Measurements from ENCODE around the gene ELP5. TPM values are rescaled to one million over a fixed set of nuclear protein-coding genes. Genes with fewer than 3 reads are reported as not detected.

The ELP5 gene
- total and polyA plus RNA-seq, 2 experiments from 2014 or later = 30.6 to 49.6 TPM

DNA sequence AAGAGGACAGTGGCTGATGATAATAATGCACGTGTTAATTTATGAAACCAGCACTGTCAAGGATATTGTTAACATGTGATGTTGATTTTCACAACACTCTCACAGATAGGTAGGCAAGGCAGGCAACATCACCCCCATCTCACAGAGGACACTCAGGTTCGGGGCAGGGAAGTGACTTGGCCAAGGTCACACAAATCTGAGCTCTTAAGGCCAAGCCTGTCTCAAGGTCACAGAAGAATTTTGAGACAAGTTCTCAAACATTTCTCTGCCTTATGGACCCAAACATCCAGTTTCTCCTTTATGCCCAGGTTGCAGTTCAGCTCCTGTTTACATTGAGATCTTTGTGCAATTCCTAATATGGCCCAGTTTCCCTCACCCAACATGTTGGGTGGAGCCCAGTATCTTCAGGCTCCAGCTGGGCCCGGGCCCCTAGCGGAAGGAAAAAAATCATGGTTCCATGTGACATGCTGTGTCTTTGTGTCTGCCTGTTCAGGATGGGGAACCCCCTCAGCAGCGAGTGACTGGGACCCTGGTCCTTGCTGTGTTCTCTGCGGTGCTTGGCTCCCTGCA lies 30.8 kb downstream of the ELP5 start:
- Histone ChIP-seq H3K79me2 (no peaks in the 10 kb centered on the region), H3K4me2 (peak overlapping the region; percentile 86), H3K9me2 (replicated peaks; ENCODE audit: insufficient read depth) (no peaks in the 10 kb centered on the region), H3K9me3 (ENCODE audit: low read depth) (no peaks in the 10 kb centered on the region), H2AFZ (no peak overlapping the region), H3K27ac (no peak overlapping the region), H3K36me3 (replicated peaks; ENCODE audit: insufficient read depth, low read depth) (no peaks in the 10 kb centered on the region), H3K27me3 (peaks cover 4% of the 10 kb centered on the region), H4K20me1 (ENCODE audit: insufficient read depth, poor library complexity, severe bottlenecking) (no peaks in the 10 kb centered on the region), H3K4me3 (no peak overlapping the region), H3K4me1 (ENCODE audit: insufficient read depth) (peaks cover 13% of the 10 kb centered on the region)
- no peak for DNase-seq (ENCODE audit: low spot score)
- WGBS (ENCODE audit: low lambda C conversion rate, missing lambda C conversion rate) = 71% methylated on average over 6 of the region's 6 CpGs
- no peak for TF ChIP-seq EZH2 (IDR thresholded peaks at IDR 0.05; ENCODE audit: borderline replicate concordance)

DNA sequence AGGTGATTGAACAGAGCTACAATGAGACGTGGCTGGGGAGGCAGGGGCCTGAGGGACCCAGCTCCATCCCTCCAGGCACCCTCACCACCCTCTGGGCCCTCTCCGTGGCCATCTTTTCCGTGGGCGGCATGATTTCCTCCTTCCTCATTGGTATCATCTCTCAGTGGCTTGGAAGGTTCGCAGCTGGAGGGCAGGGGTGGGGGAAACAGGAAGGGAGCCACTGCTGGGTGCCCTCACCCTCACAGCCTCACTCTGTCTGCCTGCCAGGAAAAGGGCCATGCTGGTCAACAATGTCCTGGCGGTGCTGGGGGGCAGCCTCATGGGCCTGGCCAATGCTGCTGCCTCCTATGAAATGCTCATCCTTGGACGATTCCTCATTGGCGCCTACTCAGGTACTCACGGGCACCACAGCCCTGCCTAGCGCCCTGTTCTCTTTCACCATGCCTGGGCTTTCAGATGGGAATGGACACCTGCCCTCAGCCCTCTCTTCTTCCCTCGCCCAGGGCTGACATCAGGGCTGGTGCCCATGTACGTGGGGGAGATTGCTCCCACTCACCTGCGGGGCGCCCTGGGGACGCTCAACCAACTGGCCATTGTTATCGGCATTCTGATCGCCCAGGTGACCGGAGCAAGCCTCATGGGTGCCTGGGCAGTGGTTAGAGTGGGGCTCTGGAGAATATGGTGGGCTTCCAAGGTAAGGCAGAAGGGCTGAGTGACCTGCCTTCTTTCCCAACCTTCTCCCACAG lies 31.6 kb downstream of the ELP5 start:
- Histone ChIP-seq H3K4me3 (no peak overlapping the region), H3K9me2 (replicated peaks; ENCODE audit: insufficient read depth) (no peaks in the 10 kb centered on the region), H3K79me2 (no peaks in the 10 kb centered on the region), H3K27ac (no peak overlapping the region), H3K36me3 (replicated peaks; ENCODE audit: insufficient read depth, low read depth) (no peaks in the 10 kb centered on the region), H3K4me2 (no peak overlapping the region), H4K20me1 (ENCODE audit: insufficient read depth, poor library complexity, severe bottlenecking) (no peaks in the 10 kb centered on the region), H3K9me3 (ENCODE audit: low read depth) (no peaks in the 10 kb centered on the region), H3K4me1 (ENCODE audit: insufficient read depth) (peaks cover 13% of the 10 kb centered on the region), H3K27me3 (peaks cover 4% of the 10 kb centered on the region), H2AFZ (no peak overlapping the region)
- WGBS (ENCODE audit: low lambda C conversion rate, missing lambda C conversion rate) = 96% methylated on average over 17 of the region's 18 CpGs
- TF ChIP-seq, protein P1, sequence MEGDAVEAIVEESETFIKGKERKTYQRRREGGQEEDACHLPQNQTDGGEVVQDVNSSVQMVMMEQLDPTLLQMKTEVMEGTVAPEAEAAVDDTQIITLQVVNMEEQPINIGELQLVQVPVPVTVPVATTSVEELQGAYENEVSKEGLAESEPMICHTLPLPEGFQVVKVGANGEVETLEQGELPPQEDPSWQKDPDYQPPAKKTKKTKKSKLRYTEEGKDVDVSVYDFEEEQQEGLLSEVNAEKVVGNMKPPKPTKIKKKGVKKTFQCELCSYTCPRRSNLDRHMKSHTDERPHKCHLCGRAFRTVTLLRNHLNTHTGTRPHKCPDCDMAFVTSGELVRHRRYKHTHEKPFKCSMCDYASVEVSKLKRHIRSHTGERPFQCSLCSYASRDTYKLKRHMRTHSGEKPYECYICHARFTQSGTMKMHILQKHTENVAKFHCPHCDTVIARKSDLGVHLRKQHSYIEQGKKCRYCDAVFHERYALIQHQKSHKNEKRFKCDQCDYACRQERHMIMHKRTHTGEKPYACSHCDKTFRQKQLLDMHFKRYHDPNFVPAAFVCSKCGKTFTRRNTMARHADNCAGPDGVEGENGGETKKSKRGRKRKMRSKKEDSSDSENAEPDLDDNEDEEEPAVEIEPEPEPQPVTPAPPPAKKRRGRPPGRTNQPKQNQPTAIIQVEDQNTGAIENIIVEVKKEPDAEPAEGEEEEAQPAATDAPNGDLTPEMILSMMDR (IDR thresholded peaks at IDR 0.05; ENCODE audit: poor library complexity) = no peak
- TF ChIP-seq EZH2 (IDR thresholded peaks at IDR 0.05; ENCODE audit: borderline replicate concordance) (no peak), EZH2phosphoT487 (IDR thresholded peaks at IDR 0.05; ENCODE audit: low read depth, severe bottlenecking, unreplicated experiment) (no peak)
- DNase-seq (ENCODE audit: low spot score) = no peak

DNA sequence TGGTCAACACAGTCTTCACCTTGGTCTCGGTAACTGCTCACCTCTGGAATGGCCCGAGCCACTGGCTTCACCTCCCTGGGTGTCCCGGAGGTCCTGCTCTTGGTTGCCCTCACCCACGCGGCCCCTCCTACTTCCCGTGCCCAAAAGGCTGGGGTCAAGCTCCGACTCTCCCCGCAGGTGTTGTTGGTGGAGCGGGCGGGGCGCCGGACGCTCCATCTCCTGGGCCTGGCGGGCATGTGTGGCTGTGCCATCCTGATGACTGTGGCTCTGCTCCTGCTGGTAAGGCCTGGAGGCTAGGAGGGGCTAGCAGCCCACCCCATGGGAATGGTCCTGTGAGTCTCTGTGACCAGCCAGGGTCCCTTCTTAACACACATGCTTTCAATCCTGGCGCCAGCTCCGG lies 32.9 kb downstream of the ELP5 start:
- no peaks in the 10 kb centered on the region for H3K79me2 ChIP-seq
- TF ChIP-seq, protein P1 (IDR thresholded peaks at IDR 0.05; ENCODE audit: poor library complexity) = no peak
- TF ChIP-seq EZH2phosphoT487 (IDR thresholded peaks at IDR 0.05; ENCODE audit: low read depth, severe bottlenecking, unreplicated experiment) = no peak
- no peak for TF ChIP-seq EZH2 (IDR thresholded peaks at IDR 0.05; ENCODE audit: borderline replicate concordance)
- H3K4me1 ChIP-seq (ENCODE audit: insufficient read depth) = peaks cover 13% of the 10 kb centered on the region
- DNase-seq (ENCODE audit: low spot score) = no peak
- no peak overlapping the region for H3K4me3 ChIP-seq
- H2AFZ ChIP-seq = no peak overlapping the region
- no peak overlapping the region for H3K4me2 ChIP-seq
- H3K27ac ChIP-seq = no peak overlapping the region
- no peaks in the 10 kb centered on the region for H3K36me3 ChIP-seq (replicated peaks; ENCODE audit: insufficient read depth, low read depth)
- no peaks in the 10 kb centered on the region for H3K9me2 ChIP-seq (replicated peaks; ENCODE audit: insufficient read depth)
- WGBS (ENCODE audit: low lambda C conversion rate, missing lambda C conversion rate) = 96% methylated on average over 16 of the region's 16 CpGs
- no peaks in the 10 kb centered on the region for H3K9me3 ChIP-seq (ENCODE audit: low read depth)
- H3K27me3 ChIP-seq = peaks cover 4% of the 10 kb centered on the region
- H4K20me1 ChIP-seq (ENCODE audit: insufficient read depth, poor library complexity, severe bottlenecking) = no peaks in the 10 kb centered on the region

DNA sequence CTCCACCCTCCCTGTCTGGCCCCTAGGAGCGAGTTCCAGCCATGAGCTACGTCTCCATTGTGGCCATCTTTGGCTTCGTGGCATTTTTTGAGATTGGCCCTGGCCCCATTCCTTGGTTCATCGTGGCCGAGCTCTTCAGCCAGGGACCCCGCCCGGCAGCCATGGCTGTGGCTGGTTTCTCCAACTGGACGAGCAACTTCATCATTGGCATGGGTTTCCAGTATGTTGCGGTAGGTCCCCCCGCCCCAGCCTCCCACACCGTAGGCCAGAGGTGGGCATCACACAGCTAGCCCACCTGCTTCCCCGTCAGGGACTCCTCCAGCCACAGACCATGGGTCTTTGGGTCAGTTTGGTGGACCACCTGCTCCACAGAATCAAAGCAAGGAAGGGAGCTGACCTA lies 33.7 kb downstream of the ELP5 start:
- Histone ChIP-seq H3K4me1 (ENCODE audit: insufficient read depth) (peaks cover 13% of the 10 kb centered on the region), H2AFZ (no peak overlapping the region), H4K20me1 (ENCODE audit: insufficient read depth, poor library complexity, severe bottlenecking) (no peaks in the 10 kb centered on the region), H3K79me2 (no peaks in the 10 kb centered on the region), H3K36me3 (replicated peaks; ENCODE audit: insufficient read depth, low read depth) (no peaks in the 10 kb centered on the region), H3K4me3 (no peak overlapping the region), H3K27me3 (peaks cover 4% of the 10 kb centered on the region), H3K27ac (no peak overlapping the region), H3K4me2 (no peak overlapping the region), H3K9me2 (replicated peaks; ENCODE audit: insufficient read depth) (no peaks in the 10 kb centered on the region), H3K9me3 (ENCODE audit: low read depth) (no peaks in the 10 kb centered on the region)
- no peak for TF ChIP-seq EZH2 (IDR thresholded peaks at IDR 0.05; ENCODE audit: borderline replicate concordance)
- no peak for TF ChIP-seq EZH2phosphoT487 (IDR thresholded peaks at IDR 0.05; ENCODE audit: low read depth, severe bottlenecking, unreplicated experiment)
- TF ChIP-seq, protein P1 (IDR thresholded peaks at IDR 0.05; ENCODE audit: poor library complexity) = no peak
- 98% methylated on average over 11 of the region's 12 CpGs for WGBS (ENCODE audit: low lambda C conversion rate, missing lambda C conversion rate)
- DNase-seq (ENCODE audit: low spot score) = no peak
